Body of pancreas (tissue), 4 donors: ENCODE measurements around the gene SNTB2.

ENCODE experiments used
- CTCF ChIP-seq, 7 experiments: fragments of 450-650 bp in 4 of 7; fragments of 200-600 bp in 3 of 7; sonication (generic) in 3 of 7; IDR thresholded peaks; one replicate each; pipeline ENCODE4 v1.5.1; 2016 to 2019; ENCODE audit warnings: antibody characterized with exemption in 7 of 7
- POLR2A ChIP-seq, 3 donors: fragments of 450-650 bp; IDR thresholded peaks; one replicate each; pipeline ENCODE4 v1.6.1; 2016; ENCODE audit warnings: antibody characterized with exemption in 3 of 3, mild to moderate bottlenecking in 2 of 3

GRCh38 chr16:69236319-69236718 lies 49.4 kb downstream of the SNTB2 start:
- no peak for TF ChIP-seq CTCF (IDR thresholded peaks at IDR 0.05)
- no peak for TF ChIP-seq POLR2A (IDR thresholded peaks at IDR 0.05)
